H1 (cell line): ENCODE results near the gene CC2D1A. TPM values are rescaled to one million over a fixed set of nuclear protein-coding genes. Genes with fewer than 3 reads are reported as not detected.

Experiments
- CTCF ChIA-PET: fragments of 300-600 bp; sonication (Branson Sonifier 250); formaldehyde crosslinking; loops from one replicate; lab custom pipeline; 2021; ENCODE audit not compliant: partially characterized antibody; lab: Charles Lee
- POLR2A ChIA-PET: fragments of 300-600 bp; sonication (Branson Sonifier 250); formaldehyde crosslinking; loops from one replicate; lab custom pipeline; 2021; ENCODE audit warnings: inconsistent platforms; ENCODE audit not compliant: partially characterized antibody; lab: Charles Lee
- DNase-seq, 2 experiments: peaks; one replicate each; pipeline versions ENCODE4 v3.0.0 to v3.0.0-alpha.2; 2010 to 2022; ENCODE audit warnings: low spot score in 2 of 2, low read depth in 1 of 2, mixed read lengths in 1 of 2
- FAIRE-seq: peaks from 2 replicates; lab custom pipeline; 2011; peaks lifted over from hg19 to GRCh38; lab: Jason Lieb, UNC
- H2AFZ ChIP-seq: 2 replicates; pipeline ENCODE4 v1.8.1; 2012; ENCODE audit warnings: low read length, inconsistent platforms
- H2AK5ac ChIP-seq: 2 replicates; pipeline ENCODE4 v1.6.1; 2013; ENCODE audit warnings: low read depth, low read length
- H2BK120ac ChIP-seq: replicated peaks from 2 replicates; pipeline ENCODE3; 2013; ENCODE audit warnings: low read depth, low read length, inconsistent platforms
- H2BK12ac ChIP-seq: 2 replicates; pipeline ENCODE4 v1.6.1; 2013; ENCODE audit warnings: low read depth, low read length
- H2BK15ac ChIP-seq: 2 replicates; pipeline ENCODE4 v1.6.1; 2013; ENCODE audit warnings: low read length
- H2BK20ac ChIP-seq: 2 replicates; pipeline ENCODE4 v1.6.1; 2013; ENCODE audit warnings: low read length
- H2BK5ac ChIP-seq: 2 replicates; pipeline ENCODE4 v1.6.1; 2013; ENCODE audit warnings: low read depth, low read length
- H3K14ac ChIP-seq: 2 replicates; pipeline ENCODE4 v1.6.1; 2013; ENCODE audit warnings: inconsistent platforms; ENCODE audit not compliant: insufficient read length
- H3K18ac ChIP-seq: 2 replicates; pipeline ENCODE4 v1.6.1; 2013; ENCODE audit warnings: low read length; ENCODE audit errors: extremely low read depth
- H3K23ac ChIP-seq: 2 replicates; pipeline ENCODE4 v1.6.1; 2013; ENCODE audit warnings: inconsistent platforms; ENCODE audit not compliant: insufficient read length
- H3K23me2 ChIP-seq: 2 replicates; pipeline ENCODE4 v1.6.1; 2013; ENCODE audit warnings: low read depth, low read length
- H3K27ac ChIP-seq: 2 replicates; pipeline ENCODE4 v1.6.1; 2011; ENCODE audit warnings: low read depth, low read length, inconsistent platforms
- H3K27me3 ChIP-seq, 4 experiments: replicated peaks in 1 of 4; 1 replicate in 1 of 4; 2 replicates in 3 of 4; pipeline versions ENCODE4 v1.6.1 to v1.8.1; 2011 to 2013; ENCODE audit warnings: low read length in 3 of 4, mild to moderate bottlenecking in 3 of 4, inconsistent platforms in 2 of 4, mixed read lengths in 2 of 4, moderate library complexity in 1 of 4; ENCODE audit not compliant: control insufficient read depth in 3 of 4, insufficient read depth in 3 of 4; ENCODE audit errors: extremely low read depth in 1 of 4
- H3K36me3 ChIP-seq, 4 experiments: 2 replicates each; pipeline versions ENCODE4 v1.6.1 to v1.8.1; 2011 to 2013; ENCODE audit warnings: mild to moderate bottlenecking in 4 of 4, low read length in 3 of 4, moderate library complexity in 2 of 4, control low read depth in 1 of 4, inconsistent platforms in 1 of 4; ENCODE audit not compliant: insufficient read depth in 4 of 4, control insufficient read depth in 2 of 4
- H3K4ac ChIP-seq: replicated peaks from 2 replicates; pipeline ENCODE3; 2013; ENCODE audit warnings: low read length, low read depth, mixed read lengths, inconsistent platforms; ENCODE audit not compliant: insufficient read length
- H3K4me1 ChIP-seq, 4 experiments: replicated peaks in 1 of 4; 1 replicate in 1 of 4; 2 replicates in 3 of 4; pipeline versions ENCODE4 v1.6.1 to v1.8.1; 2011 to 2013; ENCODE audit warnings: low read length in 3 of 4, inconsistent platforms in 2 of 4, mixed read lengths in 1 of 4; ENCODE audit not compliant: insufficient read depth in 4 of 4, control insufficient read depth in 3 of 4
- H3K4me2 ChIP-seq, 2 experiments: 2 replicates each; pipeline versions ENCODE4 v1.6.1 to v1.8.1; 2011 to 2013; ENCODE audit warnings: low read depth in 2 of 2, low read length in 2 of 2, control low read depth in 1 of 2, inconsistent platforms in 1 of 2, mild to moderate bottlenecking in 1 of 2; ENCODE audit not compliant: insufficient read depth in 1 of 2
- H3K4me3 ChIP-seq, 4 experiments: fragments of 200-600, 300-600 bp in 1 of 4; sonication (generic), shearing (Covaris generic), sonication (Bioruptor Twin) in 1 of 4; 2 replicates each; pipeline versions ENCODE4 v1.5.1 to v1.8.1; 2011 to 2016; ENCODE audit warnings: low read length in 4 of 4, low read depth in 3 of 4, control low read depth in 2 of 4, inconsistent platforms in 2 of 4, mild to moderate bottlenecking in 2 of 4, mixed read lengths in 1 of 4, moderate library complexity in 1 of 4; ENCODE audit not compliant: insufficient read depth in 2 of 4; ENCODE audit errors: extremely low read depth in 1 of 4
- H3K56ac ChIP-seq: replicated peaks from 2 replicates; pipeline ENCODE3; 2013; ENCODE audit warnings: low read depth, mild to moderate bottlenecking, mixed read lengths, low read length, inconsistent platforms; ENCODE audit not compliant: insufficient read length
- H3K79me1 ChIP-seq: 2 replicates; pipeline ENCODE4 v1.6.1; 2013; ENCODE audit warnings: low read depth, low read length, control low read depth
- H3K79me2 ChIP-seq, 2 experiments: 2 replicates each; pipeline versions ENCODE4 v1.6.1 to v1.8.1; 2012 to 2013; ENCODE audit warnings: low read length in 2 of 2, mild to moderate bottlenecking in 2 of 2, inconsistent platforms in 1 of 2; ENCODE audit not compliant: insufficient read depth in 2 of 2, control insufficient read depth in 1 of 2
- H3K9ac ChIP-seq, 4 experiments: replicated peaks in 1 of 4; 1 replicate in 1 of 4; 2 replicates in 3 of 4; pipeline versions ENCODE4 v1.6.1 to v1.8.1; 2011 to 2013; ENCODE audit warnings: low read depth in 3 of 4, low read length in 3 of 4, control low read depth in 2 of 4, mild to moderate bottlenecking in 2 of 4, moderate library complexity in 2 of 4, inconsistent platforms in 1 of 4; ENCODE audit errors: extremely low read depth in 1 of 4
- H3K9me3 ChIP-seq, 2 experiments: 2 replicates each; pipeline versions ENCODE4 v1.6.1 to v1.8.1; 2012 to 2013; ENCODE audit warnings: mild to moderate bottlenecking in 2 of 2, moderate library complexity in 2 of 2, control low read depth in 1 of 2, inconsistent platforms in 1 of 2, low read depth in 1 of 2, low read length in 1 of 2, mixed read lengths in 1 of 2; ENCODE audit not compliant: insufficient read depth in 2 of 2
- H4K20me1 ChIP-seq, 2 experiments: replicated peaks in 1 of 2; 2 replicates each; pipeline versions ENCODE3 to v1.8.1; 2011 to 2013; ENCODE audit warnings: inconsistent platforms in 2 of 2, low read length in 2 of 2, mild to moderate bottlenecking in 1 of 2; ENCODE audit not compliant: insufficient read depth in 2 of 2, control insufficient read depth in 1 of 2
- H4K5ac ChIP-seq: 2 replicates; pipeline ENCODE4 v1.6.1; 2013; ENCODE audit warnings: low read length, low read depth, mixed read lengths, inconsistent platforms; ENCODE audit not compliant: insufficient read length
- H4K8ac ChIP-seq: 2 replicates; pipeline ENCODE4 v1.8.0; 2013; ENCODE audit warnings: mild to moderate bottlenecking, moderate library complexity, low read length, inconsistent platforms; ENCODE audit not compliant: insufficient read depth; ENCODE audit errors: extremely low read depth
- H4K91ac ChIP-seq: replicated peaks from 2 replicates; pipeline ENCODE3; 2013; ENCODE audit warnings: low read length, mixed read lengths, inconsistent platforms; ENCODE audit not compliant: insufficient read length
- ATF3 ChIP-seq: IDR thresholded peaks from 2 replicates; pipeline ENCODE4 v1.6.1; 2011; ENCODE audit warnings: low read depth, mild to moderate bottlenecking, low read length; ENCODE audit not compliant: insufficient read depth
- KDM4A ChIP-seq: IDR thresholded peaks from one replicate; pipeline ENCODE4 v1.7.1; 2012; ENCODE audit warnings: low read depth, mild to moderate bottlenecking, moderate library complexity, low read length, inconsistent platforms; ENCODE audit not compliant: severe bottlenecking
- POLR2A ChIP-seq, 2 experiments: IDR thresholded peaks; 1 replicate in 1 of 2; 2 replicates in 1 of 2; pipeline ENCODE4 v1.6.1; 2011; ENCODE audit warnings: low read depth in 2 of 2, low read length in 2 of 2, mild to moderate bottlenecking in 2 of 2; ENCODE audit errors: control extremely low read depth in 1 of 2
- POLR2AphosphoS5 ChIP-seq: IDR thresholded peaks from 2 replicates; pipeline ENCODE4 v1.6.1; 2011; ENCODE audit warnings: low read depth, low read length
- RNF2 ChIP-seq: fragments of 200-900, 300-1000 bp; sonication (generic); IDR thresholded peaks from 2 replicates; pipeline ENCODE4 v1.7.1; 2016; ENCODE audit warnings: borderline replicate concordance, low read depth, mild to moderate bottlenecking, antibody characterized with exemption, low read length; ENCODE audit not compliant: poor library complexity, severe bottlenecking; ENCODE audit errors: missing control alignments
- TAF1 ChIP-seq: IDR thresholded peaks from 2 replicates; pipeline ENCODE4 v1.6.1; 2011; ENCODE audit warnings: mild to moderate bottlenecking, low read depth, low read length
- TAF7 ChIP-seq: optimal IDR thresholded peaks from 2 replicates; pipeline ENCODE3; 2011; ENCODE audit warnings: low read depth, mild to moderate bottlenecking, inconsistent platforms, low read length, moderate library complexity, borderline replicate concordance
- WGBS, 2 experiments: shearing (Covaris generic) in 1 of 2; methylation state at CpG; one replicate each; pipeline versions ENCODE4 v1.1.6 to v1.1.7; 2013 to 2015; ENCODE audit warnings: low lambda C conversion rate in 2 of 2, mixed read lengths in 2 of 2, inconsistent platforms in 1 of 2, low coverage in 1 of 2, missing lambda C conversion rate in 1 of 2; ENCODE audit not compliant: insufficient replicate concordance in 2 of 2, insufficient coverage in 1 of 2, insufficient read length in 1 of 2; ENCODE audit errors: extremely low coverage in 1 of 2, missing lambda C conversion rate in 1 of 2; 5-methylcytosine and 5-hydroxymethylcytosine counted together
- polyA plus RNA-seq, 7 experiments: library from polyadenylated mRNA; depleted of rRNA in 3 of 7; stranded (reverse) in 5 of 7; unstranded in 2 of 7; fragments of >200 nt in 5 of 7; fragments of 200-250 nt in 2 of 7; gene quantifications; 1 replicate in 5 of 7; 2 replicates in 1 of 7; 4 replicates in 1 of 7; pipeline versions ENCODE4 v1.2.1 to v1.2.3, GENCODE V29; 2011 to 2013; ENCODE audit warnings: missing spikeins in 2 of 7, mixed read lengths in 2 of 7
- total RNA-seq: library from RNA; stranded (reverse); fragmentation: NEBNext Ultra II Directional; extraction: Animal tissue kit (Norgen Biotek cat#: 25700); gene quantifications from 2 replicates; pipeline ENCODE4 v1.2.1, GENCODE V29; 2021

CC2D1A gene
- total and polyA plus RNA-seq, 2 of the 8 experiments (the other 6 are each of a cell fraction or from before 2014, with no cell fraction given), result 12.5 to 33.0 TPM

DNA sequence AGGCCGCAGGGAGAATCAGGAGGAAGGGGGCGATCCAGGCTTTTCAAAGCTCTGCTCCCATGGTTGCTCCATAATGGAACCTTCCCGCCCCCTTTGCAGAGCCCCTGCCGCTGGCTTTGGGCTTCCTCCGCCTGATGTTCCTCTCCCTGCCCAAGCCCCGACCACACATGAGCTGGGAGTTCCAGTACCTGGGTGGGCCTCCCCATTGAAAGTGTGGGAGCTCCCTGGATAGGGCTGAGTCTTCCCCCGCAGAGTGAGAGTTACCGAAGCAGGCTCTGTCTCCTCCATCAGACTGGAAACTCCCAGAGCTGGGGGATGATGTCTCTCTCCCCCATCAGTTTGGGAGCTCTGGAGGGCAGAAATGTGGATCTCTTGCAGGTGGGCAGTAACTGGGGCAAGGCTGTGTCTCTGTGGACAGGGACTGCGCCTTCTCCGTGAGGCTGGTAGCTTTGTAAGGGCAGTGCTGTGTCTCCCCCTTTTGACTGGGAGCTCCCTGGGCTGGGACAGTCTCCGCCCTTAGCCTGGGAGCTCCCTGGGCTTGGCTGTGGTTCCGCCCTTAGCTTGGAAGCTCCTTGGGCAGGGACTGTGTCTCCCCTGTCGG, 47.0 kb downstream of the CC2D1A start:
- peak overlapping the region; percentile 82 to 100 (median 91) for H3K4me3 ChIP-seq
- 0 out of 2 replicates have a peak overlapping the region, but pooled peaks have one; percentile 72 for H2BK15ac ChIP-seq
- H3K9ac ChIP-seq, result peak overlapping the region in 3 of 4 experiments; percentile 59 to 67 (median 60); a peak in 5 of 7 replicates
- ChIA-PET CTCF (interaction anchor here (0.7 to 2.7 kb wide), 24 partner anchors 9 to 132 kb away, joined by 3 to 12 read pairs (median 4); partner anchors contain the start of genes C19orf67, IL27RA, PODNL1 and RFX1), POLR2A (interaction anchor here (0.6 to 4.3 kb wide), 25 partner anchors 8 to 106 kb away, joined by 3 to 48 read pairs (median 5); partner anchors contain the start of genes IL27RA, PODNL1 and RFX1)
- DNase-seq (no peak), FAIRE-seq (no peak)
- peak overlapping the region; percentile 68 for H4K5ac ChIP-seq
- peak overlapping the region; percentile 25 for H2AK5ac ChIP-seq
- H3K23me2 ChIP-seq, result peaks cover 9% of the 10 kb centered on the region
- H4K20me1 ChIP-seq, result peaks cover 0 to 13% of the 10 kb centered on the region in 2 experiments
- H3K79me1 ChIP-seq, result peaks cover 13% of the 10 kb centered on the region
- no peak overlapping the region for H3K23ac ChIP-seq
- H3K18ac ChIP-seq, result peak overlapping the region; percentile 95
- peak overlapping the region; percentile 57 for H3K4ac ChIP-seq
- peak overlapping the region; percentile 52 for H4K91ac ChIP-seq
- H3K79me2 ChIP-seq, result peaks cover 0 to 19% of the 10 kb centered on the region in 2 experiments; a peak in 3 of 4 replicates
- H3K9me3 ChIP-seq, result no peaks in the 10 kb centered on the region
- H3K56ac ChIP-seq, result no peak overlapping the region
- peaks cover 18 to 29% (median 24%) of the 10 kb centered on the region in 4 experiments for H3K36me3 ChIP-seq
- no peak overlapping the region for H3K14ac ChIP-seq
- H3K27ac ChIP-seq, result peak overlapping the region; percentile 53
- peak overlapping the region; percentile 61 to 68 for H3K4me2 ChIP-seq
- no peak overlapping the region for H2BK20ac ChIP-seq
- WGBS, 2 experiments, result 26% methylated on average over 11 of the region's 13 CpGs; no CpG with 5 or more reads in 1 of the 2 experiments
- no peaks in the 10 kb centered on the region for H3K27me3 ChIP-seq
- peaks cover 0 to 7% (median 3%) of the 10 kb centered on the region in 4 experiments; a peak in 6 of 7 replicates for H3K4me1 ChIP-seq
- H2BK12ac ChIP-seq, result peak overlapping the region; percentile 43; the same call in 1 of the 2 replicates
- H2AFZ ChIP-seq, result no peak overlapping the region
- peak overlapping the region; percentile 54; the same call in 1 of the 2 replicates for H4K8ac ChIP-seq
- H2BK120ac ChIP-seq, result no peak overlapping the region
- H2BK5ac ChIP-seq, result peak overlapping the region; percentile 83
- TF ChIP-seq POLR2A (IDR thresholded peaks at IDR 0.05; ENCODE audit: control extremely low read depth in 1 of 2, low read depth in 2 of 2, low read length in 2 of 2) (peak in 1 of 2 experiments; percentile 61; a peak in 2 of 3 replicates), RNF2 (no peak), KDM4A (peak; percentile 10), TAF7 (no peak), TAF1 (0 out of 2 replicates have a peak, but pooled peaks have one; percentile 36), POLR2AphosphoS5 (peak; percentile 54; the same call in 1 of the 2 replicates), ATF3 (no peak)
